Activated T-cell treated with anti-CD3 and anti-CD28 coated beads for 1 hour (primary cell): ENCODE data around the gene TSPAN17.
"Not testable (repeated sequence)": the region's sequence is repeated elsewhere in the genome, so short reads cannot be mapped to it uniquely, and the experiment has no call there.

ENCODE experiments used
- DNase-seq: peaks from one replicate; pipeline ENCODE4 v3.0.0-alpha.2; 2020; ENCODE audit warnings: low read depth

Gene TSPAN17

DNA sequence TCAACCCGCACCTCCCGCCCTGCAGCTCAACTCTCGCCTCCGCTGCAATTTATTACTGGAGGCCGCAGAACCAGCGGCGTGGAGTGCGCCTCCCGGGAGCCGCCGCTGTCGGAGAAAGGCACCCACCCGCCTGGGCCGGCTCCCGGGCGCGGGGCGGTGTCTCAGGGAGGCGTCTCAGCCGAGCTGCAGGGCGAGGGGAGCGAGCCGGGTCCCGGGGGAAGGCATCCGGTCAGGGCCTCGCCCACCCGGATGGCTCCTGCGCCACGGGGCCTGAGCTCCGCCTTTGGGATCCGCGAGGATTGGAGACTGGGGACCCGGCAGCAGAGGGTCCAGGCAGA is 32.9 kb downstream of the TSPAN17 start:
- DNase-seq, result no peak

DNA sequence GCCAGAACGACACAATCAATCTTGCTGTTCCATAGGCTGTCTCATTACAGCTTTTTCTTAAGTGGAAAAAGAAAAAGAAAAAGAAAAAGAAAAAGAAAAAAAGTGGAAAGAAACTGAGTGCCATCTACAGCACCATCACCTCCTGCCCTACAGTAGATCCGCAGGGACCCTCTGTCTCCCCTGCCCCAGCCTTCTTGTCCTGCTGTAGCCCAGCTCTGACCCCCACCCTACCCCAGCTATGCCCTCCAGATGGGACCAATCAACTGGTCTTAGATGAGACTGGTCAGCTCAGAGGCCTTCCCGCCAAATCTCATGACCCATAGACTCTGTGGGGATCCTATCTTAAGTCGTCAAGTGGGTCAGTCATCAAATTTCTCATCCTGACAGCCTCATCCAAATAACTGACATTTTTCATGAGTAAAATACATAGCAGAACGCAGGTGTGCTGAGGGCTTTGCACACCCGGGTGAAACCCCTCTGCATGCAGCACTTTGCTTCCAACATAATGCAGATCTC is 34.8 kb downstream of the TSPAN17 start:
- no peak for DNase-seq

DNA sequence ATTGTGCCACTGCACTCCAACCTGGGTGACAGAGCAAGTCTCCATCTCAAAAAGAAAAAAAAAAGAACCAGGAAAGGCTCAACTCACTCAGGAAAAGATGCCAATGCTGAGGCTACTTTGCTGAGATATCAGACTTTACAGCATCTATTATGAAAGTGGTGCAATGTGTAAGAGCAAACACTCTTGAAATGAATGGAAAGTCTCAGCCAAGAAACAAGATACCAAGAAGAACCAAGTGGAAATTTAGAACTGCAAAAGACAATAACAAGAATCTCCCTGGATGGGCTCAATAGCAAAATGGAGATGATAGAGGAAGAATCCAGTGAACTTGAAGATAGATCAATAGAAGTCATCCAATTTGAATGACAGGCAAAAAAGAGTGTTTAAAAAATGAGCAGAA is 37.7 kb downstream of the TSPAN17 start:
- no peak for DNase-seq

DNA sequence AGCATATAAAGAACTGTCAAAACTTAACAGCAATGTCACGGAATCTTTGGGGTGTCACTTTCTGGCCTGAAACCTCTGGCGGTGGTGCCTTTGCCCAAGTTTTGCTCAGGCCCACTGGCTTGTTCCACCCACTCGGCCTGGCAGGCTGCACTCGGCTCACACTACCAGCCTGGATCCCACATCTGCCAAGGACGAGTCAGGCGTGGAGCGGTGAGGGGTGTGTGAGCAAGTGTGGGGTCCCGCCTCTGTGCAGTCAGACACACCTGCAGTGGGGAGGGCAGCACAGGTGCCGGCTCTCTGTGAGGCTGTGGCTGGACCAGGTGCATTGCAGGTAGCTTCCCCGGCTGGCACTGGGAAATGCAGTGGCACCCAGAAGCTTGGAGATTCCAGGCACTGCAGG is 40.0 kb downstream of the TSPAN17 start:
- DNase-seq, result no peak

DNA sequence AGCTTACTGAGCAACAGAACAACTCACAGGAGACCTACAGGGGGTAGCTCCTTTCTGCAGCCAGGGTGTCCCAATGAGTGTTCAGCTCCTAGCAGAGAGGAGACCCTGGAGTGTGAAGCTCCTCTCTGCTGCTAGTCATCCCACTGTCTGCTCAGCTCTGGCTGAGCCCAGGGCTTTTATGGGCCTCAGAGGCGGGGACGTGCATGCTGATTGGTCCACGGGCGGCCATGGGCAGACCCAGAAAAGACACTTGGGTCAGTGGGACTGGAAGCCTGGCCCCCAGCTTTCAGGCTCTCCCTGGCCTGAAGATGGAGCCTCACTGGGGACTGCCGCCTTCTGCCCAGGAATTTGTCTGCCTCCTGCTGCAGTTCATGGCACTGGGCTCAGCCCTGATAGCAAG is 40.6 kb downstream of the TSPAN17 start:
- DNase-seq, result no peak

DNA sequence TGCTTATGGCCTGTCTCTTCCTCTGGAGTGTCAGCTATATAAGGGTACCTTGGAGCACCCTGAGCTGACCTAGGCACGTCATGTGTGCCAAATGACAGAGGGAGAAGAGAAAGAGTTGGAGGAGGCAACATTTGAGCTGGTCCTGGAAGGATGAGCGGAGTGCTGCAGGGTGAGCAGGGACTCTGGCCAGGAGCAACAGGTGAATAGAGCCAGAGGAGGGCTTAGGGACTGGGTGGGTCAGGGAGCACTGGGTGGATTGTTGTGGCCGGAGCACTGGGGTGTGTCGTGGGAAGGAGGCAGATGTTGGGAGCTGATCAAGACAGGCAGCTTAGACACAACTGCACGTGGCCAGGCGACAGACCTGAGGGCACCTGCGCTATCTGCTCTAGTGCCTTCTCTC is 43.6 kb downstream of the TSPAN17 start:
- DNase-seq, result no peak

DNA sequence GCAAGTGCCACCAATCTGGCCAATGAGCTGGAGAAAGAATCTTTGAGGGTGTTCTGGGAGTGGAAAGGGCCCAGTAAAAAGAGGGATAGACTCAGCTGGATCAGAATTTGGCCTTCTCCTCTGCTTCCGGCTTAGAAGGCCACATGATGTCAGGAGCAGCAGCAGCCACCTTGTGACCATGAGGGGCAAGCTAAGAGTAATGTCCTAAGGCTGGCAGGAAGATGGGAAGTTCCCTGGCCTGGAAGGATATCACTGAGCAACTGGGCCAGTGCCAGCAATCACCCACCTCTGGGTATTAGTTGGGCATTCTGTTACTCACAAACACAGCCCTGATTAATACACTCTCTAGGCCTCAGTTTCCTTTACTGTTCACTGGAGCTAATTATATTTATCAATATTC is 44.2 kb downstream of the TSPAN17 start:
- DNase-seq, result no peak

DNA sequence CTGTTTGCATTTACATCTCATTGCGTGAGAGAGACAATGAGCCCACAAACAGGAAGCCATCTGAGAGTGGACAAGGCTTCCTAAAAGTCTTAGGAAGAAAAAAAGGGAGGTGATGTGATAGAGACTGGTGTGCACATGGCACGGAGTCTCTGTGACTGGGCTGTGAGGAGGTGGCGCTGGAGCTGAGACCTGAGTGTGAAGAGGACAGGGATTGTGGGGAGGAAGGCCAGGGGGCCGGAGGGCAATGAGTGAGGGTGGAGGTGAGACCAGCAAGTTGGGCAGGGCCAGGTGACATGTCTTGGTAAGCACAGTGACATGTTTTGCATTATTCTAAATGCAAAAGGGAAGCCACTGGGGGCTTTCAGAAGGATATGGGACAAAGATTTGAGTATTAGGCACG is 45.0 kb downstream of the TSPAN17 start:
- DNase-seq, result no peak

DNA sequence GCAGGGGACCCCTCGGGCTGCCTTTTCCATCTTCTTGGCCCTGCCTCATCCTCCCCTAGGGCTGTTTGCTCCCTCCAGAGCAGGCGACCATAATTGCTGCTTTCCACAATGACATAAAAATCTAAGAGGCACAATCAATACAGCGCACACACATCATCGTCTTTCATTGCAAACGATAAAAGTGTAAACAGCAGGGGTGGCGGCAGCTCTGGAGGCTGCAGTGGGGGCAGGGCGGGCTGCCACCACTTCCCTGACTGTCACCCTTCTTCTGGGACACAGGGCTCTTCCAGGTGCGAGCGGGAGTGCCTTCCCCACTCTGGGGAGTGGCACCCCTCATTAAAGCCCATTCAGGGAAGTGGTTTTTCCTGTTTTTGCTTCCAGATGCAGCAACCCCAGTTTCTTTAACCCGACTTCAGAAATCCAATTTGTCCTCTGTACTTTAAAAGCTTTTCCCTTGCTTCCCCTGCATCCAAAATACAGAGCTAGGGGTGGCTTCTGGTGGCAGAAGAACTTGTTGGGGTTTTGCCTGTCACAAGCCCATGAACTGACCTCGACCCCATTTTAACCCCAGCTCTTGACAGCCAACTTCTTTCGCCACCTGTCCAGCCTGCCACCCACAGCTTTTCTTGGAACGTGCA is 45.7 kb downstream of the TSPAN17 start:
- no peak for DNase-seq

DNA sequence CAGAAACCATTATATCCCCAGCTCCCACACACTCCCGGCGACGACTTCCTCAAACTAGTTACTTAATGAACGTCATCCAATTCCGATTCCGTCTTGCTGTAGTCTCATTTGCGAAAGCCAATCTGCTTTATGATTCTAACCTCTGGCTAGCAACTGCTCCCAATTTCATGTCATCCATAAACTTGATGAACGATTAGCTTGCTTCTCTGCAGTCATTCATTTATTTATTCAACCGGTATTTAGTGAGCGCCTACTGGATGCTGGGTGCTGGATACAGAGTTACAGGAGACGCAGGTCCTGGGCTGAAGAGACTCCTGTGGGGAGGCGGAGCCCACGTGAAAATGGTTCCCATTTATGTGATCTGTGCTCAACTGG is 46.2 kb downstream of the TSPAN17 start:
- no peak for DNase-seq

DNA sequence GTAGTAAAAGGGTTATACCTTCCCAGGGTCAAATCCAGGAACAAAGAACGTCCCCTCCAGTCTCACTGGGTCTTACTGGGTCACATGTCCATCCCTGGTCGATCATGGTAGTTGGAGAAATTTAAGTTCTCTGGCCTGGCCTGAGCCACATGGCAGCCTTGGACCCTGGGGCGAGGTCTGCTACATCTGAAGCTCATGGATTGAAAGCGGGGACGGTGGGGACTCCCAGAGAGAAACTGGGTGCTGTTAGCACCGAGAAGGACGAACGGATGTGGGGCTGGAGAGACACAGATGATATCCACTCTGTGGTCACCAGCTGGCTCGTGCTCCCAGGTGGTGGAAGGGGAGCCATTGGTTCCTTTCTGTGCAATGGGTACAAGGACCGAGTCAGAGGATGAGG is 46.9 kb downstream of the TSPAN17 start:
- DNase-seq, result no peak

DNA sequence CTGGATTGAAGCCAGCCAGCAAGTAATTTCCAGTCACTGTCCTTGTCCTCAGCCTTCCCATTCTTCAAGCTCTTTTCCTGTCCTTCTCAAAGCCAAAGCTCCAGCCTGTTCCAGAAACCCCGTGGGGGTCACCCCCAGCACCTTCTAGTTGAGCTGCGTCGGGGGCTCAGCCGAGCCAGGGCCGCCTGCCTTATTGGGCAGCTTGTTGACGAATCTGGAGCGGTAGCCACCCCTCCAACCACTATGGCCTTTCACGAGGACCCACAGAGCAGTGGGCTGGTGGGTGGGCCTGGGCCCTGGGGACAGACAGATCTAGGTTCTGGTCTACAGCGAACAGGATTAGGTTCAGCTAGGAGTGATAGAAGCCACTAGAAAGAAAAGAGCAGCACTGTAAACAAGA is 47.3 kb downstream of the TSPAN17 start:
- no peak for DNase-seq

DNA sequence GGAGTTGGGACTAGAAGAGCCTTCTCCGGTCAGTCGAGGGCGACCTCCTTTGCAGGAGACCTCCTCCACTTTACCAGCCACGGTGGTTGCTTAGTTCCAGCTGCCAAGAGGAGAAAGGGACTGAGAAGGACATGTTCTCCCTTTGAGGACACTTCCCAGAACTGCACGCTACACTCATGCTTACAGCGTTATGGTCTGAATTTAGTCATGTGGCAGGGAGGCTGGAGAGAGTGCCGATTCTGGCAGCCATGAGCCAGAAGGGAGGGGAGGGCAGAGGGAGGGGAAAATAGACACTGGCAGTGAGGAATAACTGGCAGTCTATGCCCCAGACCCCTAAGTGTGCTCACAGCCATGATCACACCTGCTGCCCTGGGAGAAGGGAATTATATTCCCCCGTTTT is 47.8 kb downstream of the TSPAN17 start:
- DNase-seq, result no peak

DNA sequence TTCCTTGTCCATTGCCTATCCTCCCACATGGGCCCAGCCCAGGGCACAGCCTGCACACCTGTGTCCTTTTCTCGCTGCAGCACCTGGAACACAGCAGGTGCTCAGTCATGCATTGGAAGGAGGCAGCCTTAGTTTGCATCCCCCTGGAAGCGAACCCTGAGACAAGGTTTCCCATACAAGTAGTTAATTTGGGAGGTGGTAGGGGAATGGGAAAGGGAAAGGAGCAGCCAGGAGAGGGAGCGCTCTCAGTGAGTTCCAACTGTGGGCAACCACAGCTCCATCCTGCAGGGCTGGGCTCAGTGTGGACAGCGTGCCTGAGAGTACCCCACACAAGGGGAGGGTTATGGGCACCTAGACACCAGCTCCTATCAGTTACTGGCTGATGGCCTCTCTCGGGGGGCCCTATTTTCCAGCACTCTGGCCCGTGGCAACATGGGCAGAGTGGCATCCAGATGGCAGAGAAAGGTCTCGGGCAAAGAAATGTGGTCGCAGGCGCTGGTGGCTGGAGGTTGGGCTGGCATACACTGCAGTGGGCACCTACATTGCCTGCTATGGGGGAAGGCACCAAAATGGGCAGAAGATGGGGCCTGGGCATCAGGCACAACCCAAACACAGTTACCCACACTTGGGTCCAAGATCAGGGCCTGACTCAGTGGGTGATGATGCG is 50.1 kb downstream of the TSPAN17 start:
- DNase-seq, result no peak

DNA sequence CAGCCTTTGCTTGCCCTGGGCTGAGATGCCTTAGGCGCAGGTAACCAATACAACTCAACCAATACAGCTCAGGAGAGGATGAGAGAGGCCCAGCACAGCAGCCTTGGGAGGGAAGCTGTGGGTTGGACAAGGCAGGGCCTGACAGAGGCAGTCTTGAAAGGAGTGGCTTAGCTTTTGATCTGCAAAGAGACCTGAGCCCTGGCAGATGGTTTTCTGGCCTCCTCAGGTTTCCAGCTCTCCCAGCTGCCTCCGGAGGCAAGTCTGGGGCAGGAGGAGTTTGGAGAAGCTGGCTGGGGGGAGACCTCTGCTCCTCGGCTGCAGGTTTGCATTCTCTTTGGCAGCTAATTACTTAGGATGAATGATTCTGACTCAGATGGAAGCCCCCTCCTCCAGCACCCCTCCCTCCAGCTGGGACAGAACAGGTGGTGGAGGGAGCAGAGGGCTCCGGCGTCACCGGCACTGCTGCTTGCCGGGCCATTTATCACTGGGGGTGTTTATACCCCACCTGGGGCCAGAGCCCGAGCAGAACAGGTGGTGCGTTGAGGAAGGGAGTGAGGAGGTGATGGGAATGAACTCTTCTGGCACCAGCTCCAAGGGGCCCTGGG is 50.8 kb downstream of the TSPAN17 start:
- DNase-seq, result no peak

DNA sequence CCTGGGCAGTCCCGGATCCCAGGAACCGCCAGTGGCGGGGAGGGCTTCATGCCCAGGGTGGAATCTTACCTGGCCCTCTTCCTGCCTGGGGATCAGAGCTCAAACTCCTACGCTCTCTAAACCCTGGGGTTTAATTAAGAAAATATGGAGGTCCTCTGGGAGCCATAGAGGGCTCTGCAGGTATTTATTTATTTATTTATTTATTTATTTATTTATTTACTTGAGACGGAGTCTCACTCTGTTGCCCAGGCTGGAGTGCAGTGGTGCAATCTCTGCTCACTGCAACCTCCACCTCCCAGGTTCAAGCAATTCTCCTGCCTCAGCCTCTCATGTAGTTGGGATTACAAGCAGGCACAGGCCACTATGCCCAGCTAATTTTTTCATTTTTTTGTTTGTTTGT is 52.2 kb downstream of the TSPAN17 start:
- DNase-seq, result not testable (repeated sequence)

DNA sequence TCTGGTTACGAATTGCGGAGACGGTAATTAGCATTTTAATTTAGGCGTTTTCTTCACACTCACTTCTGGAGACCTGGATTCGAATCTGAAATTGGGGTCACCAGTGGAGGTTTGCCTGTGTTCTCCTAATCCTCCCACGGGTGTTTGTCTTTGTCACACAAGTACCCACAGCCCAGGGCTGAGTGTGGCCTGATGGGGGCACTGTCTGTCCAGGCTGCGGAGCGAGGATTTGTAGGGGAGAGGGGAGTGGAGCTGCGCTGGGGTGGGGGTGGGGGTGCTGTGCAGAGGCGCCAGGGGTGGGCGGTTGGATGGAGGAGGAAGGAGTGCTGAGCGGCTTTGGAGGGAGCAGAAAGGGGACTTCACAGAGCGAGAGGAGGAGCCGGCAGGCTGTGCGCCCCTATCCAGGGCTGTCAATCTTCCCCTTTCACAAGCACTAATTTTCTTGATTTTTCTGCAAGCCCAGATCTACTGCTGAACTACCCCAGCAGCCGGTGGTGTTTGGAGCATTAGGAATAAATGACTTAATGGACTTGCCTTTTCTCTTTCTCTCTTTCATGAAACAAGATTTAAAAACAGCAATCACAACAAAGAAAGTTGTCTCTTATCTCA is 53.1 kb downstream of the TSPAN17 start:
- no peak for DNase-seq

DNA sequence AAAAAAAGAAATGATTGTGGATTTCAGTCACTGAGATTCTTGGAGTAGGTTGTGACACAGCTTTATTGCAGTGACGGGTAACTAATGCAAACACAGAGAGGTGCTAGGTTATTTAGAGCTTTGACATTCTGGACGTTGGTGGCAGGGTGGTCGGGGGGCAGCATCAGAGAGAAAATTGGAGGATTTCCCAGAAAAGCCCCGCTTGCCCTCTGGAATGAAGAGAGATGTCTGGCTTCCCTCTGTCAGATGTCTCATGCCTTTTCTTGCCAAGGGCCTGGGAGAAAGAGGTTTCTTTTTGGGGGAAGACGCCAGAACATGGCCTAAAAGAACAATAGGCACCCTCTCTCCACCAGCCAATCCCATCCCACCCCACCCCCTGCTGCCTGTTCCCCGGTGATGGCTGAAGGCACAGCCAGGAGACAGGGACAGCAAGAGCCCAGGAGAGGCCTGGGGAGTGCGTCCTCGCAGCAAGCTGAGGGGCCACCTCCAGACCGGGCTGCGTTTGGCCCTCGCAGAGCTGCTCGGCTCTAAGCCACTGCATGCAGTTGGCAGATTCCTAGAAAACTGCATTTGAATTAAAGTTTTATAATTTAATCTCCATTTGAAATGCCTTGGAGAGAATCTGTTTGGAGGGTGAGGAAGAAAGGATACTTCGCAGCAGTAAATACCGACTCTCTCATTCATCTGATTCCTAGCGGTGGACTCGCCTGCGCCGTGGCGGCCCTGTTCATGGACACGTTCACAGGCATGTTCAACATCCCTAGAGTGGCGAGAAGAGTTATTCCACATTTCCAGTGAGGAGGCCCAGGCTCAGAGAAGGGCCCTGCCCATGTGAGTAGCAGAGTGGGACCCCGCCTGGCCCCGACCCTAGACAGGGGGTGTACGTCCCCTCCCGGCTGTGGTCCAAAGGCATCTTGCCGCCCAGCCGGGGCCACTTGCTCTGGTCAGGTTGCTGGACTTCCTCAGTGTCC is 55.7 kb downstream of the TSPAN17 start:
- DNase-seq, result no peak

DNA sequence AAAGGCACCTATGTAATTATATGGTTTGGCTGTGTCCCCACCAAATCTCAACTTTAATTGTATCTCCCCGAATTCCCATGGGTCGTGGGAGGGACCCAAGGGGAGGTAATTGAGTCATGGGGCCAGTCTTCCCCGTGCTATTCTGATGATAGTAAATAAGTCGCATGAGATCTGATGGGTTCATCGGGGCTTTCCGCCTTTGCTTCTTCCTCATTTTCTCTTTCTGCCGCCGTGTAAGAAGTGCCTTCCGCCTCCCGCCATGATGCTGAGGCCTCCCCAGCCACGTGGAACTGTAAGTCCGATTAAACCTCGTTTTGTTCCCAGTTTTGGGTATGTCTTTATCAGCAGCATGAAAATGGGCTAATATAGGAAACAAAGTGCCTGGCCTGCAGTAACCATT is 56.6 kb downstream of the TSPAN17 start:
- DNase-seq, result no peak

DNA sequence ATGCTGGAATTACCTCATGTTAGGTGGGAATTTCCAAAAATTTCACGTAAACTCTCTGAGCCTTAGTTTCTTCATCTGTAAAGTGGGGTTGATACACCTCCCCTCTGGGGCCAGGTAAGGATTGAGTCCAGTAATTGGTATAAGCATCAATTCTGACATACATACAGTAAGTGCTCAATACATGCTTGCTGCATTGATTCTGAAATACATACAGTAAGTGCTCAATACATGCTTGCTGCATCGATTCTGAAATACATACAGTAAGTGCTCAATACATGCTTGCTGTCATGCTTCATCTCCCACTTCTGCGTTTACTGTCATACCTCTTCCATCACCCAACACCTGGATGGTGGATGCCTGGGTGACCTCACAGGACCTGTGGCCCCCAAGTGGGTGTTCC is 57.1 kb downstream of the TSPAN17 start:
- DNase-seq, result no peak

DNA sequence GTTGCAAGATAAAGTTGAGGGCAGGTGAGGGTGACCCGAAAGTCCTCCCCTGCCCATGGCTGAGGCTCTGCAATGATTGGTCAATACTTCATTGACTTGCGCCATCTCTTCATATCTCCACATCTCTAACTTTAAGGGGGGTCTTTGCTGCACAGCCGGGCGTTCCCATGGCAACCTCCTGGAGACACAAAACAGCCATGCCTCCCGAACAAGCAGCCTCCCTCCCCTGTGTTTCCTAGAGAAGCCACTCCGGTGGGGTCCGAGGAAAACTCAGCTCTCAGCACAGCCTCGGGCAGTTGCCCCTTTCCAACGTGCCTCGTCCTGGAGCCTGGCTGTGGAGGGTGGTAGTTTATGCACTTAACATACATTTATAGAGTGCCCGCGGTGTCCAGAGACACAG is 57.5 kb downstream of the TSPAN17 start:
- DNase-seq, result no peak
